ENCODE measurements around the gene PARN. TPM values are rescaled to one million over a fixed set of nuclear protein-coding genes. Genes with fewer than 3 reads are reported as not detected.
A peak's percentile ranks its signal among the peaks of the same experiment; 100 is the strongest.

Gene PARN
- total and polyA plus RNA-seq, 9 of the 15 experiments (the other 6 are each of a cell fraction or from before 2014, with no cell fraction given), result 9.6 to 51.3 (median 40.4) TPM

- TF ChIP-seq PKNOX1 (IDR thresholded peaks at IDR 0.05), result peak; percentile 68
- TF ChIP-seq KAT7 (CRISPR knock-in tag; IDR thresholded peaks at IDR 0.05; ENCODE audit: borderline replicate concordance), result peak; percentile 88
- peak; percentile 51; the same call in 1 of the 2 replicates for TF ChIP-seq MITF (IDR thresholded peaks at IDR 0.05)
- TF ChIP-seq GTF2F1 (IDR thresholded peaks at IDR 0.05; ENCODE audit: low read depth, low read length), result peak; percentile 66; the same call in 1 of the 2 replicates
- TF ChIP-seq ZNF140 (CRISPR knock-in tag; IDR thresholded peaks at IDR 0.05), result no peak
- no peak for TF ChIP-seq ATF4 (CRISPR knock-in tag; IDR thresholded peaks at IDR 0.05)
- TF ChIP-seq CREB1 (IDR thresholded peaks at IDR 0.05), result 0 out of 2 replicates have a peak, but pooled peaks have one; percentile 31
- TF ChIP-seq CREB1 (CRISPR knock-in tag; IDR thresholded peaks at IDR 0.05), result 0 out of 2 replicates have a peak, but pooled peaks have one; percentile 43
- TF ChIP-seq ZNF717 (CRISPR knock-in tag; IDR thresholded peaks at IDR 0.05), result no peak
- peak; percentile 75 for TF ChIP-seq BHLHE40 (IDR thresholded peaks at IDR 0.05; ENCODE audit: low read length)
- TF ChIP-seq CHD2 (IDR thresholded peaks at IDR 0.05; ENCODE audit: low read depth, low read length), result peak; percentile 34; the same call in 1 of the 2 replicates
- no peak for TF ChIP-seq SRSF1 (IDR thresholded peaks at IDR 0.05; ENCODE audit: low read depth, low read length)
- TF ChIP-seq TBP (optimal IDR thresholded peaks at IDR 0.05; ENCODE audit: low read depth, low read length), result peak; percentile 98
- TF ChIP-seq PHF20 (IDR thresholded peaks at IDR 0.05; ENCODE audit: partially characterized antibody), result peak; percentile 73
- TF ChIP-seq ATF3 (IDR thresholded peaks at IDR 0.05), result peak; percentile 34; the same call in 1 of the 2 replicates
- no peak for TF ChIP-seq ATF3 (CRISPR knock-in tag; conservative IDR thresholded peaks at IDR 0.05)
- 0 out of 2 replicates have a peak, but pooled peaks have one; percentile 12 for TF ChIP-seq NCOR1 (IDR thresholded peaks at IDR 0.05)
- TF ChIP-seq KDM4B (IDR thresholded peaks at IDR 0.05; ENCODE audit: borderline replicate concordance in 2 of 2, low read depth in 1 of 2), result 0 out of 4 replicates have a peak, but pooled peaks of 1 of the 2 experiments have one; percentile 61
- no peak for TF ChIP-seq ZSCAN32 (CRISPR knock-in tag; IDR thresholded peaks at IDR 0.05)
- no peak for TF ChIP-seq SRSF7 (optimal IDR thresholded peaks at IDR 0.05; ENCODE audit: low read depth, low read length)
- 0 out of 2 replicates have a peak, but pooled peaks have one; percentile 35 for TF ChIP-seq ZNF766 (CRISPR knock-in tag; conservative IDR thresholded peaks at IDR 0.05)
- TF ChIP-seq SNAPC5 (CRISPR knock-in tag; IDR thresholded peaks at IDR 0.05), result no peak
- no peak for TF ChIP-seq CREB5 (CRISPR knock-in tag; IDR thresholded peaks at IDR 0.05)
Measured at GRCh38 chr16:14632693-14633569, 2.9 kb upstream of the PARN start, which contains the start of gene BFAR (continued).

Measured in K562 (cell line).